DMS114 treated with DMSO at 0.1 percent for 48 hours (cell line): ENCODE data around the gene TTLL5.

Source experiments
- DNase-seq: peaks from one replicate; lab custom pipeline; 2025; ENCODE audit not compliant: unreplicated experiment; lab: John Stamatoyannopoulos, UW

TTLL5 gene

GRCh38 chr14:75734854-75735253, 73.8 kb downstream of the TTLL5 start:
- no peak for DNase-seq

DNA sequence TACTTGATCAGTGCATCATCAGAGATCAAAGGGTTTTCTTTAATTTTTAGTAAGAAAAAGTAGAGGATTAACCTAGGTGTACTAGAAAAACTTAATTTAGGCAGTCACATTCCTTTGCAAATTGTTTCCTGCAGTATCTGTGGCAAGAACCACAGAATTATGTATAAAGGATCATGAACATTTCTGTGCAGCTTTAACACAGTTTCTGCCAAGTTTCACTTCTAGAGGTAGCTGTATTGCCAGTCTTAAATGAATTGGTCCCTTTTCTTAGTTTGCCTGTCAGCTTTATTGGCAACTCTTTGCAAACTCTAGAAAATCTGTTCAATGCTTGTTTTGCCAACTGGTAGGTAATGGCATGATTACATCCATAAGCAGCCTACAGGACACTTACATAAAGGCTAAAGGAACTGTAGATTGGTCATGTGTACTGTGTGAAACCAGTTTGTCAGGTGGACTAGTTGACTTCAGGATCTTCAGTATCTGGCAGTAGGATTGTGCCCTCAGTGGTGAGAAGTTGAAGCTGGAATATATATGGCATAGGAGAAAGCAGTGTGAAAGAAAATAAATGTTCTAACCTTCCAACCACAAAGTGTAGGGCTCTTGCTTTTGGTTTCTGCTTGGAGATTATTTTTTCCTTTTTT, 75.9 kb downstream of the TTLL5 start:
- no peak for DNase-seq

GRCh38 chr14:75738192-75738591, 77.1 kb downstream of the TTLL5 start:
- no peak for DNase-seq

DNA sequence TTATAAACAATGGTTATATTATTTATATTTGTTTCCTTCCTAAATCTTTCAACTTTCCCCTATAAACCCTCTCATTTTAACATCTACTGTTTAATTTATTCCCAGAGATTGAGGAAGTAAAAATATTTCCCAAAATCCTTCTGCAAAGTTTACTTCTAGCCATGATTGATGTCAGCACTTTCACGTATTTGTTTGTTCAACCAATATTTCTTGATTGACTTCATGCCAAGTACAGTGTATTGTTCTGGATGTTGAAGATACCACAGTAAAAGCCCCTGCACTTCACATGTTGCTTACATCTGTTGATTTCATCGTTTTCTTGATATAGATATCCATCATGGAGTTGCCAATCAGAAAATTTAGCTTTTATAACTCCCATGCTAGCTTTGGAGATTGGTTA, 81.8 kb downstream of the TTLL5 start:
- DNase-seq = no peak

DNA sequence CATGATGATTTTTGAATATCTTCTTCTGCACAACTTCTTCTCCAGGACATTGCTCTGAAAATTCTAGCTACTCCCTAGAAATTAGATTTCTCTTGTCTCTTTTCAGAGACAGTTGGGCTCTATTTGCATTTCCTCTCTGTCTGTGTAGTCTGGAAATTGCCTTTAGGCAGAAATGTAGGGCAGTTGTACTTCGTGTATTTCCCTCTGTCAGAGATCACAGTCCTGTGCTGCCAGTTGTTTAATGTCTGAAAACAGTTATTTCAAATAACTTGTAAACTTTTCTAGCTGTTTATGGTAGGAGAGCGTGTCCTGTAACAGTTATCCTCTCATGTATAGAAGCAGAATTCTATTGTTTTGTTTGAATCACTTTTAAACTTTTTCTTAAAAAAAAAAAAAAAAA, 86.9 kb downstream of the TTLL5 start:
- DNase-seq = no peak

GRCh38 chr14:75748336-75748735, 87.3 kb downstream of the TTLL5 start:
- no peak for DNase-seq

- no peak for DNase-seq
Observed at GRCh38 chr14:75751296-75751695, 90.2 kb downstream of the TTLL5 start.

DNA sequence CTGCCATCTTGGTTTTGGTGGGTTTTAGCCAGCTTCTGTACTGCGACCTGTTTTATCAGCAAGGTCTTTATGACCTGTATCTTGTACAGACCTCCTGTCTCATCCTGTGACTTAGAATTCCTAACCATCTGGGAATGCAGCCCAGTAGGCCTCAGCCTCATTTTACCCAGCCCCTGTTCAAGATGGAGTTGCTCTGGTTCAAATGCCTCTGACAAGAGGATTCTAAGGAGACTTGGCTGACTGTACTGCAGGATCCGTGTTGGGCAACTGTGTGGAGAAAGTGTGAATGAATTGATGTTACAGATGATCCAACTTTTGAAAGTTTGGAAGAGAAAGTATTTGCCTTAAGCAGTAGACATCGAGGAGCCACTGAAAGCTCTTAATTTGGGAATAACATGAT, 91.0 kb downstream of the TTLL5 start:
- DNase-seq = no peak

GRCh38 chr14:75752907-75753594, 92.0 kb downstream of the TTLL5 start:
- DNase-seq = no peak

GRCh38 chr14:75753696-75754095, 92.7 kb downstream of the TTLL5 start:
- DNase-seq = no peak

DNA sequence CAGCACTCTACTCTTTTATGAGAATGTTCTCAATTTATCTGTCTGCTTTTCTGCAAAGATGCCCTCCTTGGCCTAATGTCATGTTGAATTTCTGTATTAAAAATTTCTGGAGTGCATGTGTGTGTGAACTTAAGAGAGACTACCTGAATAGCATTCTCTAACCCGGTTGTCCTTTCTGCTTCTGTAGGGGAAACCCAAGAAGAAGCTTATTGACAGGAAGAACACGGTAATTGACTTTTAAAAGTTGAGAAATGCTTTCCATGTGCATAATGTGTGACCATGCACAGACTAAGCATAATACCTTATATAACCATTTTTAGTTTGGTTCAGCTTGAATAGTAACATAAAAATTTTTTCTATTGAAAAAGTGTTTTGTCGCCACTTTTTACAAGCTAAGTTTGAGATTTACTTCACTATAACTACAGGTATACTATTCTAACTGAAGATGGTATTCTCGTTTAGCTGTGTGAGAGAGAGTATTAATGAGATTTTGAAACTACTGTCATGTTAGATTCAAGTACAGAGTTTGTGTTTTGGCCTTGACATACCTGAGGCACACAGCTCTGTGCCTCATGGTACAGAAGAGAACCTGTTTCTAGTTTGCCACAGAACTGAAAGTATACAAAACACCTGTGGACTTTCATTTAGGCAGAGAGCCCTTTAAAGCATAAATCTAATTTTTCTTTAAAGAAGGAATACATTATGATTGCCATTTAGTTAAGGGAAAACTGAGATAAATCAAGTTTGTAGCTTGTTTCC, 96.8 kb downstream of the TTLL5 start:
- DNase-seq = no peak

GRCh38 chr14:75764020-75764419, 103.0 kb downstream of the TTLL5 start:
- DNase-seq = no peak

DNA sequence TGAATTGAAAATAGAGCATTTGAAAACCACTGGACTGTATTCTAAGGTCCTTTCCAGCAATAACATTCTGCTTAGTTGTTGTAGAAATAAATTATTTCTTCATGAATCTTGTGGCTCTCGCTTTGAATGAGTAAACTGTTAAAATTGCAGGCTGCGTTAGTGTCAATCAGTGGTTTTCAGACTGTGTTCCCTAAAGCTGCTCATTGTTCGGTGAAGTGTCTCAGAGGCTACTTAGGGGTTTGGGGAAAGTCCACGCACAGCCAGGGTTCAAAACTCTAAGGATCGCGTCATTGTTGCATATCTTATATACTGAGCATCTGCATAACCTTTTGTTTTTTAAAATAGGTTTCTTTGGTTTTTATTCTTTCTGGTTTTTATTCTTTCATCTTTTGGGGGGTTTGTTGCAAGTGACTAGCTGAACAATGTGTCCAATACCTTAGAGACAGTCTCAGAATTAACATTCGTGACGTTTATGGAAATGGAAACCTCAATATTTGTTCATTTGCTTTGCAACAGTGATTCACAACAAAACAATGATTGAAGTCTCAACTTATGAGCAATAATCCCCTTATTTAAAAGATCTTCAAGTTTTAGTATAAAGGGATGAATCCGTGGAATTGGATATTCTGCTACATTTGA, 108.1 kb downstream of the TTLL5 start:
- DNase-seq = no peak

GRCh38 chr14:75770635-75771034, 109.6 kb downstream of the TTLL5 start:
- no peak for DNase-seq

- no peak for DNase-seq
Observed at GRCh38 chr14:75771595-75771994, 110.5 kb downstream of the TTLL5 start.

DNA sequence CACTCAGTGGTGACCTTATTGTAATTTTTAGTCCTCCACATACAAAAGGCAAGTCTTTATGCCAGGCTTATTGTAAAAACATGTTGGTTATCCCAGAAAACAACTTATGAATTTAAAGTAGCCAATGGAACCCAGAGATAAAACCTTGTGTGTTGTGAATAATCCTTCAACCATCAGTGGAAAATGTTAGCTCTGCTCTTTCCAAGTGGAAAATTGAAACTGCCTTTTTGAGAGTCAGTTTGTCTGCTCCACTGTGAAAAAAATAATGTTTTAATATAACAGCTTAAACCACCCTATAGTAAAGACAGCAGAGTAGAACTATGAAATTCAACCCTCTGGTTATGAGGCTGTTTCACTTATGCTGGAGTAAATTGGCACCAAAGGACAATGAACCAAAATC, 112.0 kb downstream of the TTLL5 start:
- no peak for DNase-seq

- DNase-seq = no peak
Observed at GRCh38 chr14:75781096-75781495, 120.0 kb downstream of the TTLL5 start.

DNA sequence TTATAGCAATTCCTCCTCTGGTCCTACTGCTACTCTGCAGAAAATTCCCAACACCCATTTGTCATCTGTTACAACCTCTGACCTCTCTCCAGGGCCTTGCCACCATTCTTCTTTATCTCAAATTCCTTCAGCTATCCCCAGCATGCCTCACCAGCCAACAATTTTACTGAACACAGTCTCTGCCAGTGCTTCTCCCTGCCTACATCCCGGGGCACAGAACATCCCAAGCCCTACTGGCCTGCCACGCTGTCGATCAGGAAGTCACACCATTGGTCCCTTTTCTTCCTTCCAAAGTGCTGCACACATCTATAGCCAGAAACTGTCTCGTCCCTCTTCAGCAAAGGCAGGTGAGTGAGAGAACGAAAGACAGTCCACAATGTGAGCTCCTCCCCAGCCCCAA, 122.1 kb downstream of the TTLL5 start:
- DNase-seq = no peak

GRCh38 chr14:75783602-75784313, 122.7 kb downstream of the TTLL5 start:
- no peak for DNase-seq

DNA sequence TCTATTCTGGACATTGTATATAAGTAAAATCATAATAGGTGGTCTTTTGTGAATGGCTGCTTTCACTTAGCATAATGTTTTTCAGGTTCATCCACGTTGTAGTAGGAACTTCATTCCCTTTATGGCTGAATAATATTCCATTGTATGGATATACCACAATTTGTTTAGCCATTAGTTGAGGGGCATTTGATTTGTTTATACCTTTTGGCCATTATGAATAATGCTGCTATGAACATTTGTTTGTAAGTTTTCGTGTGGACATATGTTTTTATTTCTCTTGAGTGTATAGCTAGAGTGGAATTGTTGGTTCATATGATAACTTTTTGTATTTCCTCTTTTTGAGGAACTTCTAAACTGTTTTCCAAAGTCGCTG, 123.3 kb downstream of the TTLL5 start:
- DNase-seq = no peak

DNA sequence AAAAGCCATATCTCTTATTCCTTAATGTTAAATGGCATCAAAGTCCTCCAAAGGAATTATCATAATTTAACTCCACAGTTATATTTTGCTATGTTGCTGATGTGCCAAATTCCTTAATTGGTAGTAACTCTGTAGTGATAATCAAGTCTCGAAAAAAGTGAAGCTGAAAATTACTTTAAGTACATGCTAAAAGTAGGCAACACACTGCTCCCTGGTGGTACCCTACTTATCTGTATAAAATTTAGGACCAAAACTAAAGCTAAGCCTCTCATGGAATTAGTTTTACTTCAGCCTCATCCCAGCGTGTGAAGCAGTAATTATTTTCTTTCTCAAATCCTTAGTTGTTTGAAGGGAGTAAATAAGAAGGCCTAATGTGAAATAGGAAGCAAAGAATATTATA, 132.8 kb downstream of the TTLL5 start:
- DNase-seq = no peak
